Mesothelial cell of epicardium (in vitro differentiated cells): ENCODE results near the gene CALR. TPM values are rescaled to one million over a fixed set of nuclear protein-coding genes. Genes with fewer than 3 reads are reported as not detected.
"Not testable (repeated sequence)": the region's sequence is repeated elsewhere in the genome, so short reads cannot be mapped to it uniquely, and the experiment has no call there.

Experiments
- DNase-seq, 2 experiments: peaks; one replicate each; pipeline ENCODE4 v3.0.0; 2021; ENCODE audit warnings: low spot score in 2 of 2; ENCODE audit not compliant: unreplicated experiment in 2 of 2
- H3K27ac Mint-ChIP-seq: 2 replicates; pipeline ENCODE4 v1.8.0; 2021; ENCODE audit warnings: mixed read lengths
- H3K27me3 Mint-ChIP-seq: 2 replicates; pipeline ENCODE4 v1.8.0; 2021; ENCODE audit warnings: low read depth, mixed read lengths
- H3K36me3 Mint-ChIP-seq: 2 replicates; pipeline ENCODE4 v1.8.0; 2021; ENCODE audit warnings: mixed read lengths
- H3K4me1 Mint-ChIP-seq: 2 replicates; pipeline ENCODE4 v1.8.0; 2021; ENCODE audit warnings: mixed read lengths
- H3K4me3 Mint-ChIP-seq: 2 replicates; pipeline ENCODE4 v1.8.0; 2021; ENCODE audit warnings: mild to moderate bottlenecking, moderate library complexity, mixed read lengths
- H3K9me3 Mint-ChIP-seq: 2 replicates; pipeline ENCODE4 v1.8.0; 2021; ENCODE audit warnings: mixed read lengths
- total RNA-seq: library from RNA; stranded (reverse); gene quantifications from 3 replicates; pipeline ENCODE4 v1.2.1, GENCODE V29; 2021
- TF ChIP-seq, protein P1 (sequence below): fragments of 200-600 bp; sonication (generic); IDR thresholded peaks from one replicate; pipeline ENCODE4 v1.5.0; 2021; ENCODE audit warnings: antibody characterized with exemption; ENCODE audit not compliant: unreplicated experiment

Gene CALR
- total RNA-seq, 1 donor from 2014 or later, result 863 TPM

DNA sequence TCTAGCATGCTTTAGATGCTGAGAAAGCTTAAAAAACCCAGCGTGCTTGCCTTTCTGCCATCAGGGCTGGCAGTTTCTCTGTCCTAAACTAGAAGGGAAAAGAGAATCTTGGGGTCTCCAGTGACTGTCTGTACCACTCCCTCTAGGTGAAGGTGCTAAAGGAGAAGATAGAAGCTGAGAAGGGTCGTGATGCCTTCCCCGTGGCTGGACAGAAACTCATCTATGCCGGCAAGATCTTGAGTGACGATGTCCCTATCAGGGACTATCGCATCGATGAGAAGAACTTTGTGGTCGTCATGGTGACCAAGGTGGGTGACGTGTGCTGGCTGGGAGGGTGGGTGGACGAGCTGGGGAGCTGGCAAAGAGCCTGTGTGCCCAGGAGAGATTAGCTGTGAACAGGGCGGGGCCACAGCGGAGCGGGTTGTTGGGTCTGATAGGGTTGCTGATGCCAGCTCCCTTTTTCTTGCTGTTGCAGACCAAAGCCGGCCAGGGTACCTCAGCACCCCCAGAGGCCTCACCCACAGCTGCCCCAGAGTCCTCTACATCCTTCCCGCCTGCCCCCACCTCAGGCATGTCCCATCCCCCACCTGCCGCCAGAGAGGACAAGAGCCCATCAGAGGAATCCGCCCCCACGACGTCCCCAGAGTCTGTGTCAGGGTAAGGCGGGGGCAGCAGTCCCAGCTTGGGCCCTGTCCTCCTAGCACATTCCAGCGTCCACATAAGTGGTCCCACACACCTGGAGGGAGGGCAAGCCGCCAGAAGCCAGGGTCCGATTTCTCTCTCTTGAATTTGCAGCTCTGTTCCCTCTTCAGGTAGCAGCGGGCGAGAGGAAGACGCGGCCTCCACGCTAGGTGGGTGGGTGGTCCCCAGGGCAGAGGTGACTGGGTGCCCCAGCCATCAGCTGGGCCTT lies 9.5 kb downstream of the CALR start:
- no peak overlapping the region for H3K4me3 Mint-ChIP-seq
- H3K36me3 Mint-ChIP-seq, result peaks cover 36% of the 10 kb centered on the region
- no peaks in the 10 kb centered on the region for H3K9me3 Mint-ChIP-seq
- peak overlapping the region; percentile 58 for H3K27ac Mint-ChIP-seq
- DNase-seq, result no peak
- TF ChIP-seq, protein P1, sequence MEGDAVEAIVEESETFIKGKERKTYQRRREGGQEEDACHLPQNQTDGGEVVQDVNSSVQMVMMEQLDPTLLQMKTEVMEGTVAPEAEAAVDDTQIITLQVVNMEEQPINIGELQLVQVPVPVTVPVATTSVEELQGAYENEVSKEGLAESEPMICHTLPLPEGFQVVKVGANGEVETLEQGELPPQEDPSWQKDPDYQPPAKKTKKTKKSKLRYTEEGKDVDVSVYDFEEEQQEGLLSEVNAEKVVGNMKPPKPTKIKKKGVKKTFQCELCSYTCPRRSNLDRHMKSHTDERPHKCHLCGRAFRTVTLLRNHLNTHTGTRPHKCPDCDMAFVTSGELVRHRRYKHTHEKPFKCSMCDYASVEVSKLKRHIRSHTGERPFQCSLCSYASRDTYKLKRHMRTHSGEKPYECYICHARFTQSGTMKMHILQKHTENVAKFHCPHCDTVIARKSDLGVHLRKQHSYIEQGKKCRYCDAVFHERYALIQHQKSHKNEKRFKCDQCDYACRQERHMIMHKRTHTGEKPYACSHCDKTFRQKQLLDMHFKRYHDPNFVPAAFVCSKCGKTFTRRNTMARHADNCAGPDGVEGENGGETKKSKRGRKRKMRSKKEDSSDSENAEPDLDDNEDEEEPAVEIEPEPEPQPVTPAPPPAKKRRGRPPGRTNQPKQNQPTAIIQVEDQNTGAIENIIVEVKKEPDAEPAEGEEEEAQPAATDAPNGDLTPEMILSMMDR, result no peak
- H3K4me1 Mint-ChIP-seq, result peaks cover 28% of the 10 kb centered on the region
- H3K27me3 Mint-ChIP-seq, result no peaks in the 10 kb centered on the region

DNA sequence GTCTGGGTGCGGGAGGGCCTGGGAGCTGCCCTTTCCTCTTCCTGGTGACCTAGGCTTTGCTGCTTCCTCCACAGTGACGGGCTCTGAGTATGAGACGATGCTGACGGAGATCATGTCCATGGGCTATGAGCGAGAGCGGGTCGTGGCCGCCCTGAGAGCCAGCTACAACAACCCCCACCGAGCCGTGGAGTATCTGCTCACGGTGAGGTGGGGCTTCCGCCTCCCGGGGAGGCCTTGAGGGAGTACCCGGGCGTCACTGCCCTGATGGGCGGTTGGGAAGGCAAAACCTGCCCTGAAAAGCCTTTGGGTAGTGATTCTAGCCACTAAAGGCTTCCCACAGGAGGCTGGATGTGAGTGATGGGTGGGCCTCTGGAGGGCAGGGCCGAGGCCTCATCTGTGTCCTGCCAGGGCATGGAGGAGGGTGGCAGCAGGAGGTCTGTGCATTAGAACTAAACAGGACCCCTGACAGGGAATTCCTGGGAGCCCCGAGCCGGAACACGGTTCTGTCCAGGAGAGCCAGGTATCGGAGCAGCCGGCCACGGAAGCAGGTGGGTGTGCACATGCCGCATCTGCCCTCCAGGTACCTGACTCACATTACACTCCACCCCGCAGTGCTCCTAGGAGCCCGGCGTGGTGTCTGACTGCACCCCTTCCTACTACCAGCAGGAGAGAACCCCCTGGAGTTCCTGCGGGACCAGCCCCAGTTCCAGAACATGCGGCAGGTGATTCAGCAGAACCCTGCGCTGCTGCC lies 10.4 kb downstream of the CALR start:
- Mint-ChIP-seq H3K36me3 (peaks cover 30% of the 10 kb centered on the region), H3K4me3 (no peak overlapping the region), H3K4me1 (peaks cover 29% of the 10 kb centered on the region), H3K9me3 (no peaks in the 10 kb centered on the region), H3K27me3 (no peaks in the 10 kb centered on the region), H3K27ac (no peak overlapping the region)
- no peak for DNase-seq
- TF ChIP-seq, protein P1, result no peak

DNA sequence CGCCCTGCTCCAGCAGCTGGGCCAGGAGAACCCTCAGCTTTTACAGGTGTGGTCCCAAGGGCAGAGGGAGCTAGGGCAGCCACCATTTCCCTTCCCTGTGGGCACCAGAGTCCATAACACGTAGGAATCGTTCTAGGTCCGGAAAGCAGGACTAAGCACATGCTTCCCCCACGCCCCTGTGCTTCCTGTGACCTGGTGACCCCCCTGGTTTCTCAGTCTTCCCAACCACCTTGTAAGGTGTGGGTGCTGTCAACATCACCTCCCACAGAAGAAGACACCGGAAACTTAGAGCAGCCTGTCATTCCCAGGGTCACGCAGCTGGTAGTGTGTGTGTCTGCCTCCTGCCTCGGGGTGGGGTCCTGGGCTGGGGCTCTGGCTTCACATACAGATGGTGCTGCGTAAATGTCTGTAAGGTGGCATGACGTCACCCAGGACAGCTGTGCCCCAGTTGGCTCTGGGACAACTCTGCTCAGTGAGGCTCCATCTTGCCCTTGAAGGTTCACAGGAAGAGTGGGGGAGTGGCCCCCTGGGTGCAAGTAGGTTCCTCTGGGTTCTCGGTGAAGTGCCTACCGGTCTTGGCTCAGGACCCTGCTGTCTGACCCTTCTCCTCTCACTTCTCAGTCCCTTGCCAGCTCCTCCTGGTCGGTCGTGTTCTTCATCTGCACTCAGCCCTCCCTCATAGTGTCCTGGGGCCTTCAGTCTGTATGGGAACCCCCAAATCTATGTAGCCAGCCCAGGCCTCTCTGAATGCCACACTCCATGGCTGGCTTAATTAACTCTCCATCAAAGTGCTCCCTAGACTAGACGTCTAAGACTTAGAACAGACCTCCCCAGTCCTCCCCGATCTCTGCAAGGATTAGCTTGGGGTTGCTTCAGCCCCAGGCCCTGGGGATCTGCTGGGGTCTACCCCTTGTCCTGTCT lies 11.2 kb downstream of the CALR start:
- Mint-ChIP-seq H3K27ac (peak overlapping the region; percentile 28), H3K4me1 (peaks cover 32% of the 10 kb centered on the region), H3K4me3 (no peak overlapping the region), H3K27me3 (no peaks in the 10 kb centered on the region), H3K36me3 (peaks cover 29% of the 10 kb centered on the region), H3K9me3 (no peaks in the 10 kb centered on the region)
- DNase-seq, result no peak
- TF ChIP-seq, protein P1, result no peak

DNA sequence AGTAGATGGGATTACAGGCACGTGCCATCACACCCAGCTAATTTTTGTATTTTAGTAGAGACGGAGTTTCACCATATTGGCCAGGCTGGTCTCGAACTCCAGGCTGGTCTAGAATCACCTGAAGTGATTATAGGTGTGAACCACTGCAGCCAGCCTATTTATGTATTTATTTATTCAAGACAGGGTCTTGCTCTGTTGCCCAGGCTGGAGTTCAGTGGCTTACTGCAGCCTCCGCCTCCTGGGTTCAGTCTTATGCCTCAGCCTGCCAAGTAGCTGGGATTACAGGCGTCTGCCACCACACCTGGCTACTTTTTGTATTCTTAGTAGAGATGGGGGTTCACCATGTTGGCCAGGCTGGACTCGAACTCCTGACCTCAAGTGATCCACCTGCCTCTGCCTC lies 13.6 kb downstream of the CALR start:
- not testable (repeated sequence) for H3K27me3 Mint-ChIP-seq, H3K27ac Mint-ChIP-seq, H3K9me3 Mint-ChIP-seq, H3K4me3 Mint-ChIP-seq, DNase-seq
- Mint-ChIP-seq H3K36me3 (peaks cover 29% of the 10 kb centered on the region), H3K4me1 (peaks cover 30% of the 10 kb centered on the region)

DNA sequence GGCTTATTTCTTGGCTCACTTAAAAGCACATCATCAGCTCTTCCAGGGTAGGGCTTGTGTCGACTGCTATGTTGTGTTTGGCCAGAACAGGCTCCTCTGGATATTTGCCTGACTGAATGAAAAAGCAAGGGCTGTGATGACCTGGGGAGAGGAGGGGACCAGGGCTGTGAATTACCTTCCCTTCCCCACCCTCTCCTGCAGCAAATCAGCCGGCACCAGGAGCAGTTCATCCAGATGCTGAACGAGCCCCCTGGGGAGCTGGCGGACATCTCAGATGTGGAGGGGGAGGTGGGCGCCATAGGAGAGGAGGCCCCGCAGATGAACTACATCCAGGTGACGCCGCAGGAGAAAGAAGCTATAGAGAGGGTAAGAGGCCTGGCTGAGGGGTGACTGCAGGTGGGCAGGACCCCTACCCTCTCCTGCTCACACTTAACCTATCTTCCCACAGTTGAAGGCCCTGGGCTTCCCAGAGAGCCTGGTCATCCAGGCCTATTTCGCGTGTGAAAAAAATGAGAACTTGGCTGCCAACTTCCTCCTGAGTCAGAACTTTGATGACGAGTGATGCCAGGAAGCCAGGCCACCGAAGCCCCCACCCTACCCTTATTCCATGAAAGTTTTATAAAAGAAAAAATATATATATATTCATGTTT lies 14.2 kb downstream of the CALR start:
- Mint-ChIP-seq H3K4me3 (no peak overlapping the region), H3K27me3 (no peaks in the 10 kb centered on the region), H3K27ac (peak overlapping the region; percentile 66), H3K4me1 (peaks cover 30% of the 10 kb centered on the region), H3K36me3 (peaks cover 28% of the 10 kb centered on the region), H3K9me3 (no peaks in the 10 kb centered on the region)
- TF ChIP-seq, protein P1, result no peak
- DNase-seq, result no peak
